NCI-H2196 treated with DMSO at 0.1 percent for 48 hours (cell line): ENCODE results near the gene C5orf63.
"Not testable (repeated sequence)": the region's sequence is repeated elsewhere in the genome, so short reads cannot be mapped to it uniquely, and the experiment has no call there.

ENCODE experiments used
- DNase-seq: peaks from one replicate; lab custom pipeline; 2025; ENCODE audit not compliant: unreplicated experiment; lab: John Stamatoyannopoulos, UW

C5orf63 gene

DNA sequence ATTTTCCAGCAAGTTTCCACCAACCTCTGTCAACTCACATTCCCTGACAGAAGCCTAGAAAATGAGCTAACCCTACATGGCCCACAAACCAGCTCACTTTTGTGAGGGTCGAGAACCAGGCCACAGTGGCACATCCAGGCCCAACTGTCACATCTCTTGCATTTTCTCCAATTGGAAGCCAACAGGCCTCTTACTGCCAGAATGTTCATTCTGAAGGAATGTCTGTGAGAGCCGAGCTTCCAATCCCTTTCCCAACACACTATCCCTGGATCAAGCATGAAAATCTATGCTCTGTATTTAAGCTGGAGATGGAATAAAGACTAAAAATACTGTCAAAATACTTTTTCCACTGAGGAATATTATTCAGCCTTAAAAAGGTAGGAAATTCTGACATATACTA, 62.9 kb downstream of the C5orf63 start:
- DNase-seq: no peak

DNA sequence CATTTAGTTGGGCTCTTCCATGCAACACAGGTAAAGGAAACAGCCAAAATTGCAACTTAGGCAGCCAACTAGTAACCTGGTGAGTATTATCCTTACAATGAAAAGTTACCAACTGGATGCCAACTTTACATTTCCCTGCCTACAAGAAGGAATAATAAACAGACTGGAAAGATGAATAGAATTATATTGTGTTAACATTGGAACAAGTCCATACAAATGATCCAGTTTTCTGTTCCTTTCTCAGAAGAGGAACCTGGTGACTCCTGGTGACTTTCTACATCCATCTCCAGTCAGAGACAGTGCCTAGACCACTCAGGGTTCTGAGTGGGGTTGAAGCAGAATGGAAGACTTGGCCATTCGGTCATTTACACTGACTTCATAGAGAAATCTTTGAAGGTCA, 63.5 kb downstream of the C5orf63 start:
- DNase-seq: no peak

DNA sequence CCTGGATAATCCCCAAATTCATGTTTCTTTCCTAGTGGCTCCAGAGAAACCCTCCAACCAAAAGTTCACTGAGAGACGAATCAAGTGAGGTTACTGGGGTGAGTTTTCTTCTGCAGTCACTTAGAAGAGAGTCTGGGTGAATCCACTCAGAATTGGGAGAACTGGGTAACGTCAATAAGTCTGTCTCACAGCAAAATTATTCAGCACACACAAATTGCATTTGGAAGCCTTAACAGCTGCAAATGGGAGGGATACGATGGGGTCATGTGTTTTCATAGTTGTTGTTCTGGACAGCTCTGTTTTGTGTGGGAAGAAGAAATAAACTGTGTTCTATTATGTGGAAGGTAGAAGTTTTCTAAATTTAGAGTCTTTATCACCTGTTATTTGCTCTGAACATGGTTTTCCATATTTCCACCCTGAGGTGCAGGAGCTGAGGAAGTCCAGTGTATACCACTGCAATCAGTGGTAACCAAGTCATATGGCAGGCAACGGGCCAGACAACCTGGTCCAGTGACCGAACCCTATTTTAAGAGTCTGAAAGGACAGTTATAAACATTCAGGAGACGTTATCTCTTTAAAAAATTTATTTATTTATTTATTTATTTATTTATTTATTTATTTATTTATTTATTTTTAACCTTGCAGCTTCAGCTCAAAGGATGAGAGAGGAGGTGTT, 64.9 kb downstream of the C5orf63 start:
- no peak for DNase-seq

DNA sequence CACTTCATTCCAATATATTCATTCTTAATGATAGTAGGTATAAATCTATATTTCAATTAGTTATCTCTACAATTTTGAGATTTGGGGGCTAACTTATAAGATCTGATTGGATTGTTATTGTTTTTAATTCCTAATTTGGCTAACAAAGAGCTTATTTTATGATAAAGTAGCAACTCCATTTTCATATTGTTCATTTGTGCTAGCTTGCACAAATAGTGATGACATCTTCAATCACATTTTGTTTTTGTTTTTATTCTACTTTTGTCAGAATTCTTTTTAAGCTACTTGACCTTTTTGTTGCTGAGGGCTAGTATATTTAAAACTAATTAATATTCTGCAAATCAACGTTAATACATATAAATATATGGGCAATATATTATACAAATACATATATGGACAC, 65.8 kb downstream of the C5orf63 start:
- DNase-seq: no peak

DNA sequence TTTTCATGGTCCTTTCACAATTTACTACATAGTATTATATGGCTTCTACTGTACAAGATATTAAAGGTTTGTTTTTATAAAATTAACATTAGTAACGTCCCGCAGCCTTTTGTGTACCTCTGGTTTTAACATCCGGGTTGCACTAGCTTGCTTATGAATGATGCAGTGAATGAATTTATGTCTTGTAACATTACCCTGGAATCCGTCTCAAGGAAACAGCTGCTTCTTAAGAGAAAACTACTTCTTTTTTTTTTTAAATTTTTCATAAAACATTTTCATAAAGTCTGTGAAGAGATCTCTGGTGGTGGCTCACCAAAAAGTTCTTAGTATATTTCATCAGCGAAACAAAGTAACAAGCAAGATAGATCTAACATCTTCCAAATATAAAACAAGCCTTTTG, 66.6 kb downstream of the C5orf63 start:
- no peak for DNase-seq

DNA sequence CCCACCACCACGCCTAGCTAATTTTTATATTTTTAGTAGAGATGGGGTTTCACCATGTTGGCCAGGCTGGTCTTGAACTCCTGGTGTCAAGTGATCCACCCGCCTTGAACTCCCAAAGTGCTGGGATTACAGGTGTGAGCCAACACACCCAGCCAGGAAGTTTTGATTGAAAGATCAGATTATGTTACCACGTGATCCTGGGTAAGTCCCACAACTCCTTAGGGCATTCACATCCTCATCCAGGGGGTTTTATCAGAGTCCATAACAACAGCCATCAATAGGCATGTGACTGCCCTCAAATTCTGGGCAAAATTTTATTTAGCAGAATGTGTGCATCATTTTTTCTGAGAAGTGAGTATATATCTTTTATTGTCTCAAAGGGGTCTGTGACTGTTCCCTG, 68.0 kb downstream of the C5orf63 start:
- DNase-seq: not testable (repeated sequence)

DNA sequence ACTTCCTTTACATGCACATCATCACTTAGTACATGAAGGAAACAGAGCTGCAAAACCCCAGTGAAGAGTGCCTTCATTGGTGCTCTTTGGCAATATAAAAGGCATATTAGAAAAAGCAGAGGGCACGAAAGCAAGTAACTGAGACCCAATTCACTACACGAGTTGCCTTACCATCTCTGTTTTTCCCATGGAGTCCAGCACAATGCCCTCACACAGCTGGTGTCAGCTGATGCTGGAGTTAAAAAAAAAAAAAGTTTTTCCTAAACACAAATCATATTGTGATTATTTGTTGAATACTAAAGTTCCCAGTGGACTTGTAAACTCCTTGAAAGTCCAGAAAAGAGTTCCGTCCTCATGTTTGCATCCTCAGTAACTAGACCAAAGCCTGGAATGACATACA, 68.6 kb downstream of the C5orf63 start:
- no peak for DNase-seq

DNA sequence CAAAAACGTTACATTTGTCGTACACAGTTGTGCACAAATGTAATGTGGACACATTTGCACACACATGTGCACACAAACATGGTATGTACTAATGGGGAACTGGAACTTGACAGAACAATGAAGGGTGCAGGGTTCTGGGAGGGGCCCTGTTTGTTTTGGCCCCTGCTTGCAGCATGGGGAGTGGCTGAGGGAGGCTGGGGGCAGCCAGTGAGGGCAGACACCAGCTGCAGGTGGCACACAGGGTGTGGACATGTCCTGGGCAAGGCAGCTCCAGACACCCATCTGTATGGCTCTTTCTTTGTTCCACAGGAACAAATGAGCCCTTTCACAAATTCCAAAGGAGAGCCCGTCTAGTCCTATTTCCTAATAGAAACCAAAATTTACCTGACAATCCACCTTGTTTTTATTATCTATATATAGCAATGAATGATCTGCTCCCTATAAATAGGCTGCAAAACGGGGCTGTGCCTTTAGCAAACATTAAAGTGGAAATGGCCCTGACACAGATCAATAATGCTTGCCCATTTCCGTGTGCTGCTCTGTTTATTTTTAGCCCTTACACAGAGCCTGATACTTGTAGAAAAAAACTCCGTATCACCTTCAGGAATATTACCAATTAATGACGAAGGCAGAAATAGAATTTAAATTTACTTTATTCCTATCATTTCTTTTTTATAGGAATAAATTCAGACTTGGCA, 69.4 kb downstream of the C5orf63 start:
- no peak for DNase-seq

DNA sequence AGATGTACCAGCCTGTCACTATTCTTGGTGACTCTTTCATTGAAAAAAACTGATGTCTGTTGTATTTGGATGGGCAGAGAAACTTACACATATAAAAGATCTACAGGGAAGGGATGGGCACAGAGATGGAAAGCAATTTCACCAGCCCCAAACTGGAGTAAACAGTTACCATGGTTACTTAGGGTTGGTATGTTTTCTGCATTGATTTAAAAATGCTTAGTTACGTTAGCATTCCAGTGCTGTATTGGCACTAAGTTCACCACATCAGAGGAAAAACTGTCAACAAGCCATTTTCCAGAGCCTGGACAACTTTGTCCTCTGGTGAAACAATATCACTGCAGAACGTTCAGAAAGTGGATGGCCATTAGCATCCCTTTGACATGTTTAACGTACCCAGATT, 70.9 kb downstream of the C5orf63 start:
- DNase-seq: no peak

DNA sequence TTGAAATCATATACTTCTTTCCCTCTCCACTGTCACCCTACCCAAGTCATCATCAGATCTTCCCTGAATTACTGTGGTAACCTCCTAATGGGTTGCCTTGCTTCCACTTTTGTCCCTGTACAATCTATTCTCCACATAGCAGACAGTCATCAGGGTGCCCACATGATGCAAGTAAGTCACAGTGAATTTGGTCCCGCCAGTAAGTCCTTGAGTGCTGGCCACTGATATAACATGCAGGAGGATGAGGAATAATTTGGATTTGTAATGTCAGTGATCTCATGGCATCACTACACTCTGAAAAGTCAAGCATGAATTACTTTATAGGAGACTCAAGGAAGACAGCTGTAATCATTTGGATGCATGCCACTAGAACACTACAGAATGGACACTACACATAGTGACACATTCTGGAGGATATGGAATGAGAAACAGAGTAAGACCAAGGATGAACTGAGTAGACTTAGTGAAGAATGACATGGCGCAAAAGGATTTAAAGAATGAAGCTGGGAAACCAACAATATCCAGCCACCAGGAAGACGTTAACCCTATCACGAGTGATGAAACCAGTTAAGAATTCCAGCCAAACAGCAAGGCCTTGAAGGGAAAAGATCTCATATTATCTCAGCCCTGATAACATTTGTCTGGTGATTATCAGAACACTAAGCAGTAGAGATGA, 71.5 kb downstream of the C5orf63 start:
- no peak for DNase-seq
